Stimulated activated naive B cell treated with anti-CD40 and anti-IgM and Interleukin-4, amounts not matched to agents 10 μg/mL and 1 μg/mL and 100 μg/mL, for 72 hours (primary cell): ENCODE results near the gene SUGP2.
A peak's percentile ranks its signal among the peaks of the same experiment; 100 is the strongest.
"Not testable (repeated sequence)": the region's sequence is repeated elsewhere in the genome, so short reads cannot be mapped to it uniquely, and the experiment has no call there.

Experiments
- ATAC-seq, 2 donors: fragments of 150-1000 bp; cut with Tn5 transposase; replicated peaks; 2 replicates each; pipeline ENCODE4 v1.10.0; 2021; ENCODE audit warnings: moderate library complexity in 1 of 2
- DNase-seq: peaks from one replicate; pipeline ENCODE4 v3.0.0; 2021
- H3K27ac Mint-ChIP-seq: one replicate; pipeline ENCODE4 v1.8.0; 2022; ENCODE audit warnings: mild to moderate bottlenecking, mixed read lengths
- H3K27me3 Mint-ChIP-seq, 2 donors: one replicate each; pipeline ENCODE4 v1.8.0; 2022; ENCODE audit warnings: mixed read lengths in 2 of 2
- H3K36me3 Mint-ChIP-seq, 2 donors: one replicate each; pipeline ENCODE4 v1.8.0; 2022; ENCODE audit warnings: mixed read lengths in 2 of 2, mild to moderate bottlenecking in 1 of 2
- H3K4me1 Mint-ChIP-seq, 2 donors: one replicate each; pipeline ENCODE4 v1.8.0; 2022; ENCODE audit warnings: mixed read lengths in 2 of 2, mild to moderate bottlenecking in 1 of 2
- H3K4me3 Mint-ChIP-seq, 2 donors: one replicate each; pipeline ENCODE4 v1.8.0; 2022; ENCODE audit warnings: mild to moderate bottlenecking in 2 of 2, mixed read lengths in 2 of 2, moderate library complexity in 1 of 2
- H3K9me3 Mint-ChIP-seq, 2 donors: one replicate each; pipeline ENCODE4 v1.8.0; 2022; ENCODE audit warnings: mixed read lengths in 2 of 2, mild to moderate bottlenecking in 1 of 2

SUGP2 gene

DNA sequence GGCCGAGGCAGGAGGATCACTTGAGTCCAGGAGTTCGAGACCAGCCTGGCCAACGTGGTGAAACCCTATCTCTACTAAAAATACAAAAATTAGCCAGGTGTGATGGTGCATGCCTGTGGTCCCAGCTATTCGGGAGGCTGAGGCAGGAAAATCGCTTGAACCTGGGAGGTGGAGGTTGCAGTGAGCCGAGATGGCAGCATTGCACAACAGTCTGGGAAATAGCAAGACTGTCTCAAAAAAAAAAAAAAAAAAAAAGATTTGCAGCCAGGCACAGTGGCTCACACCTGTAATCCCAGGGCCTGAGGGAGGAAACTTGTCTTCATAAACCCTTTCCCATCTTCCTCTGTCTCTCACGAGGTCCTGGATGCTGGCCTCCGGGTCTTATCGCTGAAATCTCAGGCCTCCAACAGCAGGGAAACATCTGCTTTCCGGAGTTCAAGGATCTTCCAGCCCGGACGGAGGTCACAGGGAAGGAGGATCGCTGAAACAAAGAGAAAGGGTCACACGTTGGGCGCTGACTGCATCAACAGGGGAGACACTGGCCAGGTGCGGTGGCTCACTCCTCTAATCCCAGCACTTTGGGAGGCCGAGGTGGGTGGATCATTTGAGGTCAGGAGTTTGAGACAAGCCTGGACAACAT is 80.8 kb downstream of the SUGP2 start:
- H3K4me1 Mint-ChIP-seq, H3K36me3 Mint-ChIP-seq, H3K4me3 Mint-ChIP-seq, DNase-seq, ATAC-seq, H3K27ac Mint-ChIP-seq, H3K9me3 Mint-ChIP-seq: not testable (repeated sequence)
- peaks cover 12 to 17% of the 10 kb centered on the region in 2 donors for H3K27me3 Mint-ChIP-seq

DNA sequence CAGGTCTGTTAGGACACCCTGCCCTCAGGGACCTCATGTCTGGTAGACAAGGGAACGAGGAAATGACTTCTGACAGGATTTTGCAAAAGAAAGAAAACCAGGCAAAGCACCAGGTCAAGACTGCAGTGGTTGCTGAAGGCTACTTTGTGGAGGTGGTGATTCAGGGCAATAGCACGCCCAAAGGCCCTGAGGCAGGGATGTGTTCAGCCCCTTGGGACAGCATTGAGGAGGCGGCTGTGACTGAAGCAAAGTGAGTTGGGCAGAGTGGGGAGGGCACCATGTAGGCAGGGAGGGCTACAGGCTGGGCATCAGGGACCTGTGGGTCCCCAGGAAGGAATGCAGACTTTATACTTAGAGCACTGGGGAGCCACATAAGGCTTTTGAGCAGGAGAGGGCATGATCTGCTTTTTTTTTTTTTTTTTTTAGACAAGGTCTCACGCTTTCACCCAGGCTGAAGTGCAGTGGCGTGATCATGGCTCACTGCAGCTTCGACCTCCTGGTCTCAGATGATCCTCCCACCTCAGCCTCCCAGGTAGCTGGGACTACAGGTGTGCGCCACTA is 81.5 kb downstream of the SUGP2 start:
- DNase-seq: no peak
- no peaks in the 10 kb centered on the region for H3K4me1 Mint-ChIP-seq
- H3K36me3 Mint-ChIP-seq: no peaks in the 10 kb centered on the region
- no peak overlapping the region for H3K27ac Mint-ChIP-seq
- no peak overlapping the region for H3K4me3 Mint-ChIP-seq
- peaks cover 15 to 17% of the 10 kb centered on the region in 2 donors for H3K27me3 Mint-ChIP-seq
- no peak for ATAC-seq
- peaks cover 7 to 9% of the 10 kb centered on the region in 2 donors for H3K9me3 Mint-ChIP-seq

DNA sequence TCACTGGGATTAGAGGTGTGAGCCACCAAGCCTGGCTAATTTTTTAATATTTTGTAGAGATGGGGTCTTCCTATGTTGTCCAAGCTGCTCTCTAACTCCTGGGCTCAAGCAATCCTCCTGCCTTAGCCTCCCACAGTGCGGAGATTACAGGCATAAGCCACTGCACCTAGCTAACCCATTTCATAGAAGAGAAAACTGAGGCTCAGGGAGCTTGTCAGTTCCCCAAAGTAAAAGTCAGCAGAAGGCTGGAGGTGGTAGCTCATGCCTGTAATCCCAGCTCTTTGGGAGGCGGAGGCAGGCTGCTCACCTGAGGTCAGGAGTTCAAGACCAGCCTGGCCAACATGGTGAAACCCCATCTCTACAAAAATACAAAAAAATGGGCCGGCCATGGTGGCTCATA is 83.5 kb downstream of the SUGP2 start:
- H3K36me3 Mint-ChIP-seq: no peaks in the 10 kb centered on the region
- no peak overlapping the region for H3K4me3 Mint-ChIP-seq
- H3K4me1 Mint-ChIP-seq: no peaks in the 10 kb centered on the region
- H3K27ac Mint-ChIP-seq: no peak overlapping the region
- ATAC-seq (no peak), DNase-seq (no peak)
- peaks cover 20 to 31% of the 10 kb centered on the region in 2 donors for H3K27me3 Mint-ChIP-seq
- peaks cover 3 to 6% of the 10 kb centered on the region in 2 donors for H3K9me3 Mint-ChIP-seq

DNA sequence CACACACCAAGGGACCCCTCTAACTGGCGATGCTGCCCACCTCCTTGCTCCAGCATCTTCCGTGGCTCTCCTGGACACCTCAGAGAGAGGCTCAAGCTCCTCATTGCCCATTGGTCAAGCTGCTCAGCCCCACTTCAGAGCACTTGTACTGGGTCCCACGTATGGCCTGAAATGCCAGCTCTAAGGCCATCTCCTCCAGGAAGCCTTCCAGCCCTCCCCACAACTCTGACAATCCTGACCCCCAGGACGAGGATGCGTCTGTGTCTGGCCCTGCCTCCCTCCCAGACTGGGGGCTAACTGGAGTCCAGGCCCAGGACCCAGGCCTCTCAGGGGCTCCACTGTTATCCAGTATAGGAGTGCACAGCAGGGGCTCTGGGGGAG is 84.4 kb downstream of the SUGP2 start:
- Mint-ChIP-seq H3K27me3 (peaks cover 18 to 31% of the 10 kb centered on the region in 2 donors), H3K4me3 (no peak overlapping the region), H3K36me3 (no peaks in the 10 kb centered on the region), H3K4me1 (no peaks in the 10 kb centered on the region), H3K27ac (no peak overlapping the region), H3K9me3 (no peaks in the 10 kb centered on the region)
- ATAC-seq (no peak), DNase-seq (no peak)

DNA sequence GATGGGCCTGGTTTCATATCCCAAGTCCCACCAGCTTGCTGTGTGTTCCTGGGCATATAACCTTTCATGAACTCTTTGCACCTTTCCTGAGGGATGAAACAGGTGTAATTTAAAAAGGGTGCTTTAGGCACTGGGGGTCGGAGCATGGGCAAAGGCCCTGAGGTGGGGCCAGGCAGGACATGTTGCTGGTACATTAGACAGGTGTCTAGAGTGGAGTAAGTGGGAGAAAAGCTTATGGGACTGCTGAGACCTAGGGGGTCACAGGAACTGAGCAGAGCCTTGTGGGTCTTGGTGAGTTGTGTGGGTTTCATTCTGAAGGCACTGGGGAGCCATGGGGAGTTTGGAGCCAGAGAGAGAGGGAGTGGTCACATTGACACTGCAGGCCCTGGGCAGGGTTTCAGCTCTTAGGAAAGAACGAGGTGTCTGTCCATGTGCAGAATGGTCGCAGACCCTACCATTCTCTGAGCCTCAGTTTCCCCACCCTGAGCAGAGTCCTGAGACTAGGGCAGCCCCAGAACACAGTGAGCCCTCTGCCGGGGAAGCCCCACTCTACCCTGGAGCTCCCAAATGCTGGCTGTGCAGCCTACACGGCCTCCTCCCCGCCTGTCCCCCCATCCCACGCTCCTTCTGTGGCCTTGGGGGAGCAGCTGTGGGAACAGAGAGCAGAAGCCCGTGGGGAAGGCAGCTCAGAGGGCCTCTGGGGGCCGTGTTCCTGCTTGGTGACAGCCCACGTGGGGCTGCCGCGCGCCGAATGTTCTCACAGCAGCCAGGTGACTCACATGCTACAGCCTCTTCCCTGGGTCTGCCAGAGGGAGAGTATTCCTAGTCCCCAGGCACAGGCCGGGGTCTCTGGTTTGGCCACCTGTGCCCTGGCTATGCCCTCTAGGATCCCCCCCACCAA is 85.0 kb downstream of the SUGP2 start:
- Mint-ChIP-seq H3K9me3 (no peaks in the 10 kb centered on the region), H3K27ac (no peak overlapping the region), H3K4me3 (peak overlapping the region in 1 of 2 donors; percentile 5), H3K36me3 (no peaks in the 10 kb centered on the region), H3K27me3 (peaks cover 16 to 27% of the 10 kb centered on the region in 2 donors), H3K4me1 (no peaks in the 10 kb centered on the region)
- DNase-seq (no peak), ATAC-seq (no peak)

DNA sequence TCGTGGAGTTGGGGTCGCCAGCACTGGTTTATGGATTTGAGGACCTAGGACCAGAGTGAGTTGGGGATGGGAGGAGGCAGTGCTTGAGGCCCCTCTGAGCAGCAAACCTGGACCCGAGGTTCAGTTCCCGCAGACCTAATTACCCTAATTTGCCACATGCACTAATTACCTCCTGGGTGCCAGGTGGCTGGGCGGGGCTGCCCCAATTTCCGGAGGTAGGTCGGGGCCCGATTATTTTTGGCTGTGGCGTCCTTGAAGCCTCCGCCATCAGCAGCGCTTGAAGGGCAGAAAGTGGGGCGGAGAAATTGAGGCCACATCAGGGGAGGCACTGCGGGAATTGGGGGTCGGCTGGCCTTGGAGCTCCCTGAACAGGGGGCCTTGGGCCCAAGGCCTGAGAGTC is 86.4 kb downstream of the SUGP2 start:
- H3K27ac Mint-ChIP-seq: no peak overlapping the region
- ATAC-seq: no peak

DNA sequence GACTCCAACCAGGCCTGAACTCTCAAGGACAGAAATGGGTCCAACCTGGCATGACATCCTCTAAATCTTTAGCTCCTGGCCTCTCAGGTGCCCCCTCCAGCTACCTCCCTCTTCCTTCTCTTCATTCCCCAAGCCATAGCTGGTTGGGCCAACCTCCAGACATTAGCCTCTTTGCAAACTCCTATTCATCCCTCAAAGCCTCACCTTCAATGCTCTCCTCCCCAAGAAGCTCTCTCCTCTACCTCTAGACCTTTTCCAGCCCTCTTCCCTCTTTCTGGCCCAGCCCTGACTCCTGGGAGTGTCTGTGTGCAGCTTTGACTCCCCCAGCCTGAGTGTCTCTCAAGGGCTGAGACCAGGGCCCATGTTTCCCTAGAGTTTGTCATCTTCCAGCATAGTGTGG is 87.0 kb downstream of the SUGP2 start:
- Mint-ChIP-seq H3K27me3 (peaks cover 23 to 37% of the 10 kb centered on the region in 2 donors), H3K36me3 (no peaks in the 10 kb centered on the region), H3K4me1 (peaks cover 3 to 10% of the 10 kb centered on the region in 2 donors), H3K4me3 (no peak overlapping the region), H3K27ac (no peak overlapping the region), H3K9me3 (no peaks in the 10 kb centered on the region)
- ATAC-seq: no peak
- no peak for DNase-seq

More for the DNA sequence above, 86.4 kb downstream of the SUGP2 start:
- Mint-ChIP-seq H3K4me3 (no peak overlapping the region), H3K27me3 (peaks cover 21 to 36% of the 10 kb centered on the region in 2 donors), H3K9me3 (no peaks in the 10 kb centered on the region), H3K4me1 (peaks cover 0 to 4% of the 10 kb centered on the region in 2 donors), H3K36me3 (no peaks in the 10 kb centered on the region)
- no peak for DNase-seq

DNA sequence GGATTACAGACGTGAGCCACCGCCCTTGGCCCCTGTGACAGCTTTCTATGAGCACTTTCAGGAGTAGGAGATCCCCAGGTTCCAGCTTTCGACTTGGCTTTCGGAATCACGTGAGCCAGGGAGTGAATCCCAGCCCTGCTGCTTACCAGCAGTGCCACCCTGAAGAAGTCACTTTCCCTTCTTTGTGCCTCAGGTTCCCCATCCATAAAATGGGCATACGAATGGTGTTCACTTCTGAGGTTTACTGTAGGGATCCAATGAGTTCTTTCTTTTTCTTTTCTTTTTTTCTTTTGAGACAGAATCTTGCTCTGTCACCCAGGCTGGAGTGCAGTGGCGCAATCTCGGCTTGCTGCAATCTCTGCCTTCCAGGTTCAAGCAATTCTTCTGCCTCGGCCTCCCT is 88.0 kb downstream of the SUGP2 start:
- H3K4me1 Mint-ChIP-seq: peaks cover 7 to 15% of the 10 kb centered on the region in 2 donors
- no peak for DNase-seq
- ATAC-seq: no peak
- peaks cover 24 to 43% of the 10 kb centered on the region in 2 donors for H3K27me3 Mint-ChIP-seq
- H3K36me3 Mint-ChIP-seq: no peaks in the 10 kb centered on the region
- H3K9me3 Mint-ChIP-seq: no peaks in the 10 kb centered on the region
- no peak overlapping the region for H3K27ac Mint-ChIP-seq
- no peak overlapping the region for H3K4me3 Mint-ChIP-seq

DNA sequence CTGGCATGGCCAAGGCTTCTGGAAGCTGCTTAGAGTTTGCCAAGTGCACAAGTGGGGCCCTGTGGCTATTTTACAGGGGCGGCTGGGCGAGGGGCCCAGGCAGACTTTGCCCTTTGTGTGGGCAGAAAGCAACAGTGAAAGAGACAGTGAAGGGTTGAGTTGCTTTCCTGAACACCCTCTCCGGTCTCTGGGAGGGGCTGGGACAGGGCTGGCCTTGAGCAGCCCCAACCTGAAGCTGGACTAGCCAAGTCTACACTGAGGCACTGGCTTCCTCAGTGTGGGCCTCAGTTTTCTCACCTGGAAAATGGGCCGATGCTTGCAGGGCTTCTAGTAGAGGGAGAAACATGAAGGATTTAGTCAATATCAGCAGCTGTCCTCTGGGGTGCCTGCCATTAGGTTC is 89.9 kb downstream of the SUGP2 start:
- ATAC-seq: no peak
- Mint-ChIP-seq H3K4me1 (peaks cover 12 to 24% of the 10 kb centered on the region in 2 donors), H3K4me3 (no peak overlapping the region), H3K27me3 (peaks cover 34 to 60% of the 10 kb centered on the region in 2 donors), H3K36me3 (no peaks in the 10 kb centered on the region), H3K9me3 (no peaks in the 10 kb centered on the region), H3K27ac (no peak overlapping the region)
- no peak for DNase-seq

DNA sequence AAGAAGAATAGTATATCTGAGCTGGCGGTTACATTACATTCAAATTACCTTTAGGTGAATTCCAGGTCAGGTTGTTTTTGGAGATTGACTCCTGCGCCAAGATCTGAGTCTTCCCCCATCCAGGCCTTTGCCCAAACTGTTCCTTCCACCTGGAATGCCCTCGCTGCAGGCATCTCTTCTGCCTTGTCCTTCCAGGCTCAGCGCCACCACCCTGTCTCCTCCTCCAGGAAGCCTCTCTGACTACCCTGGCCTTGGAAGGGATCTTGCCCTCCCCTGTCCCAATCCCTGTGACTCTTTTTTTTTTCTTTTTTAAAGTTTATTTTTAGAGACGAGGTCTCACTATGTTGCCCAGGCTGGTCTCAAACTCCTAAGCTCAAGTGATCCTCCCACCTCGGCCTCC is 90.6 kb downstream of the SUGP2 start:
- H3K4me3 Mint-ChIP-seq: peak overlapping the region in 1 of 2 donors; percentile 6
- peak overlapping the region; percentile 57 for H3K27ac Mint-ChIP-seq
- H3K4me1 Mint-ChIP-seq: peaks cover 12 to 24% of the 10 kb centered on the region in 2 donors
- DNase-seq: no peak
- no peaks in the 10 kb centered on the region for H3K36me3 Mint-ChIP-seq
- peaks cover 37 to 63% of the 10 kb centered on the region in 2 donors for H3K27me3 Mint-ChIP-seq
- no peak for ATAC-seq
- no peaks in the 10 kb centered on the region for H3K9me3 Mint-ChIP-seq

DNA sequence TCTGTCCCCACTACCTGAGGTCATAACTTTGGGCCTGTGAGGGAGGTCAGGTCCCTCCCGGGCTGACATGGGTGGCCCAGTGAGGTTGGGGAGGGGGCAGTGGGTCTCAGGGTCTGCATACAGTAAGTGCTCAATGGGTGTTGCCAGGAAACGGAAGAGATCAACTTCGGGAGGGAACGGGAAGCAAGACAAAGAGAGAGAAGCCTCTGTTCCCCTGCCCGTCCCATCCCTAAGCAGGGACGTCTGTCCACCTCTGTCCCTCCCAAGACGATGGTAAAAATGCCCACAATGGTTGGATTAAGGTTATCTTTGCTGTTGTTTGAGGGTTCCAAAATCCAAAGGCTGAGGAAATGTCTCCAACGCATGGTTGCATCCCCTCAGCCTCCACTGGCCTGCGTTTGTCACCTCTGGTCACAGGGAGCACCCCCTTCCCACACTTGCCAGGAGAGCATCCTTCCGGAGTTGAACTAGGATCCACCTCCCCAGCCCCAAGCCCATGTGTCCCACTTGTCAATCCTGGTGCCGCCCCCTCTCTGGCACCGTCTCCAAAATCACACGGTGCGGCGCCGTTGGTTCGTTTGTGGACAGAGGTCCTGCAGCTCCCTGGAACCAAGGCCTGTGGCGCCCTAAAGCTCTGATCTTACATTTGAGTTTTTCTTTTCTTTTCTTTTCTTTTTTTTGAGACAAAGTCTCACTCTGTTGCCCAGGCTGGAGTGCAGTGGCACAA is 91.5 kb downstream of the SUGP2 start:
- Mint-ChIP-seq H3K4me3 (peak overlapping the region; percentile 17 to 64), H3K4me1 (peaks cover 12 to 24% of the 10 kb centered on the region in 2 donors), H3K36me3 (no peaks in the 10 kb centered on the region), H3K27ac (no peak overlapping the region), H3K27me3 (peaks cover 40 to 60% of the 10 kb centered on the region in 2 donors), H3K9me3 (no peaks in the 10 kb centered on the region)
- no peak for ATAC-seq
- no peak for DNase-seq
